HCT116 (cell line): ENCODE results near the gene RGS6. TPM values are rescaled to one million over a fixed set of nuclear protein-coding genes. Genes with fewer than 3 reads are reported as not detected.

Experiments used
- ATAC-seq: fragments of 200-7000 bp; cut with Tn5 transposase; 2 replicates; pipeline ENCODE4 v1.9.1; 2020; ENCODE audit warnings: mild to moderate bottlenecking, moderate library complexity
- BruUV-seq: library from RNA; stranded (reverse); fragments of 400-500 nt; replicated peaks from 2 replicates; lab custom pipeline; 2021; lab: Mats Ljungman, UMichigan
- CTCF ChIA-PET: fragments of 300-600 bp; sonication (Branson Sonifier 250); formaldehyde crosslinking; loops from one replicate; lab custom pipeline; 2021; ENCODE audit warnings: antibody characterized with exemption; lab: Charles Lee
- POLR2A ChIA-PET: fragments of 300-600, 350-600 bp; sonication (Branson Sonifier 250); formaldehyde crosslinking; loops from one replicate; lab custom pipeline; 2021; ENCODE audit warnings: antibody characterized with exemption; lab: Charles Lee
- RAD21 ChIA-PET, 2 experiments: fragments of 300-600 bp; sonication (Branson Sonifier 250); formaldehyde crosslinking; loops; one replicate each; lab custom pipeline; 2023; ENCODE audit warnings: low total read pairs in 2 of 2; ENCODE audit not compliant: uncharacterized antibody in 2 of 2, unreplicated experiment in 2 of 2, low non-redundant PET in 1 of 2; lab: Charles Lee
- DNase-seq: peaks from one replicate; pipeline ENCODE4 v3.0.0-alpha.2; 2010; ENCODE audit warnings: low read depth, low spot score
- H2AFZ ChIP-seq: fragments of 200-600 bp; shearing (Covaris generic), sonication (generic); 2 replicates; pipeline ENCODE4 v1.6.1; 2017; ENCODE audit warnings: low read depth, mixed run types, mixed read lengths, antibody characterized with exemption, low read length; ENCODE audit not compliant: poor library complexity, severe bottlenecking
- H3K27ac ChIP-seq: 2 replicates; pipeline ENCODE4 v1.5.1; 2012; ENCODE audit warnings: low read depth, low read length
- H3K27me3 ChIP-seq: fragments of 200-600 bp; sonication (generic); 2 replicates; pipeline ENCODE4 v1.6.1; 2016; ENCODE audit warnings: mixed run types, low read length, mixed read lengths; ENCODE audit not compliant: insufficient read depth
- H3K36me3 ChIP-seq, 2 experiments: fragments of 200-500 bp in 1 of 2; fragments of 200-600 bp in 1 of 2; sonication (Bioruptor generic) in 1 of 2; sonication (generic) in 1 of 2; 2 replicates each; pipeline versions ENCODE4 v1.5.1 to v1.6.1; 2014 to 2016; ENCODE audit warnings: low read length in 2 of 2, inconsistent platforms in 1 of 2, mixed read lengths in 1 of 2, mixed run types in 1 of 2; ENCODE audit not compliant: insufficient read depth in 2 of 2, control insufficient read depth in 1 of 2
- H3K4me1 ChIP-seq, 2 experiments: fragments of 200-600 bp in 1 of 2; sonication (generic) in 1 of 2; 2 replicates each; pipeline versions ENCODE4 v1.5.1 to v1.6.1; 2012 to 2017; ENCODE audit warnings: low read length in 2 of 2, inconsistent platforms in 1 of 2, mild to moderate bottlenecking in 1 of 2, mixed read lengths in 1 of 2, mixed run types in 1 of 2, moderate library complexity in 1 of 2; ENCODE audit not compliant: insufficient read depth in 2 of 2, control insufficient read depth in 1 of 2
- H3K4me2 ChIP-seq: fragments of 200-600 bp; sonication (generic); 2 replicates; pipeline ENCODE4 v1.6.1; 2017; ENCODE audit warnings: mixed run types, low read length, mixed read lengths
- H3K4me3 ChIP-seq, 2 experiments: fragments of 200-600 bp in 1 of 2; sonication (generic) in 1 of 2; replicated peaks in 1 of 2; 2 replicates each; pipeline ENCODE4 v1.5.1; 2011 to 2016; ENCODE audit warnings: low read length in 2 of 2, control low read depth in 1 of 2, low read depth in 1 of 2, mild to moderate bottlenecking in 1 of 2, mixed read lengths in 1 of 2, mixed run types in 1 of 2
- H3K79me2 ChIP-seq: fragments of 200-600 bp; sonication (generic); 2 replicates; pipeline ENCODE4 v1.6.1; 2017; ENCODE audit warnings: mild to moderate bottlenecking, mixed run types, low read length, moderate library complexity, mixed read lengths; ENCODE audit not compliant: insufficient read depth
- H3K9ac ChIP-seq: fragments of 200-600 bp; sonication (generic); 2 replicates; pipeline ENCODE4 v1.6.1; 2016; ENCODE audit warnings: low read length, mixed read lengths
- H3K9me2 ChIP-seq: fragments of 200-600 bp; sonication (generic), shearing (Covaris generic); 2 replicates; pipeline ENCODE4 v1.6.1; 2017; ENCODE audit warnings: mixed run types, mild to moderate bottlenecking, moderate library complexity; ENCODE audit not compliant: insufficient read depth
- H3K9me3 ChIP-seq, 2 experiments: fragments of 200-500 bp in 1 of 2; fragments of 200-600 bp in 1 of 2; sonication (Bioruptor generic) in 1 of 2; sonication (generic) in 1 of 2; 2 replicates each; pipeline ENCODE4 v1.6.1; 2014 to 2017; ENCODE audit warnings: low read length in 2 of 2, mixed read lengths in 2 of 2, inconsistent platforms in 1 of 2, low read depth in 1 of 2, mild to moderate bottlenecking in 1 of 2, mixed run types in 1 of 2, moderate library complexity in 1 of 2; ENCODE audit not compliant: control insufficient read depth in 1 of 2, insufficient read depth in 1 of 2
- H4K20me1 ChIP-seq: fragments of 200-600 bp; sonication (generic), shearing (Covaris generic); 2 replicates; pipeline ENCODE4 v1.6.1; 2017; ENCODE audit warnings: mixed run types, mild to moderate bottlenecking, moderate library complexity; ENCODE audit not compliant: insufficient read depth
- ATF3 ChIP-seq: IDR thresholded peaks from 2 replicates; pipeline ENCODE4 v1.6.1; 2012
- CEBPB ChIP-seq: IDR thresholded peaks from 2 replicates; pipeline ENCODE4 v1.6.1; 2012; ENCODE audit warnings: low read depth
- EZH2 ChIP-seq: fragments of 200-600 bp; sonication (generic); IDR thresholded peaks from 2 replicates; pipeline ENCODE4 v1.6.1; 2017; ENCODE audit warnings: antibody characterized with exemption, mixed run types
- EZH2phosphoT487 ChIP-seq: fragments of 200-600 bp; IDR thresholded peaks from 2 replicates; pipeline ENCODE4 v1.6.1; 2018; ENCODE audit warnings: antibody characterized with exemption, borderline replicate concordance
- FOSL1 ChIP-seq: IDR thresholded peaks from 2 replicates; pipeline ENCODE4 v1.6.1; 2012; ENCODE audit warnings: low read depth
- JUND ChIP-seq: IDR thresholded peaks from 2 replicates; pipeline ENCODE4 v1.6.1; 2012
- RAD21 ChIP-seq: IDR thresholded peaks from 2 replicates; pipeline ENCODE4 v1.6.1; 2012; ENCODE audit warnings: low read depth, mild to moderate bottlenecking
- SIN3A ChIP-seq: IDR thresholded peaks from 2 replicates; pipeline ENCODE4 v1.6.1; 2012; ENCODE audit warnings: low read depth
- SP1 ChIP-seq: IDR thresholded peaks from 2 replicates; pipeline ENCODE4 v1.6.1; 2012; ENCODE audit warnings: low read depth
- TCF7L2 ChIP-seq: IDR thresholded peaks from 2 replicates; pipeline ENCODE4 v1.7.0; 2011; ENCODE audit warnings: borderline replicate concordance, inconsistent platforms; ENCODE audit not compliant: insufficient read depth, insufficient read length; ENCODE audit errors: extremely low read depth
- intact Hi-C: fragments of 100-400 bp; cut with micrococcal nuclease; formaldehyde crosslinking; loops from 2 replicates; pipeline ENCODE4 v1.10.0; 2022
- total RNA-seq: library from RNA; stranded (reverse); gene quantifications from one replicate; pipeline ENCODE4 v1.2.1, GENCODE V29; 2021; ENCODE audit not compliant: unreplicated experiment
- TF ChIP-seq, protein P1 (sequence below), 3 experiments: fragments of 200-600 bp in 1 of 3; sonication (generic) in 1 of 3; IDR thresholded peaks in 2 of 3; conservative IDR thresholded peaks in 1 of 3; 2 replicates each; pipeline ENCODE4 v1.5.1; 2012 to 2017; ENCODE audit warnings: low read depth in 2 of 3, low read length in 2 of 3, antibody characterized with exemption in 1 of 3, borderline replicate concordance in 1 of 3, control low read depth in 1 of 3, mild to moderate bottlenecking in 1 of 3, mixed read lengths in 1 of 3, mixed run types in 1 of 3, moderate library complexity in 1 of 3; ENCODE audit not compliant: insufficient read depth in 1 of 3

The RGS6 gene
- total RNA-seq, 1 experiment from 2014 or later, result 4.7 TPM

DNA sequence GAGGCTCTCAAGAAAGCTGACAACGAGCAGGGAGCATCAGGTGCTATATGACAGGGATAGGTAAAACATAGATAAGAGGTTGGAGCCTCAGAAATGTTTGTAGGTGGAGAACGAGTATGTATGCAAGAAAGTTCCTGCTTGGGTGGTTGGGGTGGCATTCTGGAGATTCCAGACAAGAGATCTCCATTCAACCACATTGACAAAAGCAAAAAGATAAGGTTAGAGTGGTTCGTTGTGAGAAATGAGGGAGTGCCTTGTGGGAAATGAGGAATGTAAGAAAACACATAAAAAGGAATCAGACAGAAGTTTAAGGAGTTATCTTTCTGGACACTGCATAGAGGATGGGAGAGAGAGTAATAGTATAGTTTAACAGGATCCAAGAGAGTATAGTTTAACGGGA lies 671.4 kb downstream of the RGS6 start:
- Histone ChIP-seq H3K9me2 (no peaks in the 10 kb centered on the region; the same call in 1 of the 2 replicates), H3K9ac (no peak overlapping the region), H3K79me2 (no peaks in the 10 kb centered on the region), H2AFZ (no peak overlapping the region), H3K36me3 (no peaks in the 10 kb centered on the region), H3K9me3 (no peaks in the 10 kb centered on the region), H4K20me1 (no peaks in the 10 kb centered on the region)
- ATAC-seq (no peak), DNase-seq (no peak)
- RAD21 ChIA-PET, result no interaction called here
- no TSS peak for BruUV-seq
- TF ChIP-seq, protein P1, sequence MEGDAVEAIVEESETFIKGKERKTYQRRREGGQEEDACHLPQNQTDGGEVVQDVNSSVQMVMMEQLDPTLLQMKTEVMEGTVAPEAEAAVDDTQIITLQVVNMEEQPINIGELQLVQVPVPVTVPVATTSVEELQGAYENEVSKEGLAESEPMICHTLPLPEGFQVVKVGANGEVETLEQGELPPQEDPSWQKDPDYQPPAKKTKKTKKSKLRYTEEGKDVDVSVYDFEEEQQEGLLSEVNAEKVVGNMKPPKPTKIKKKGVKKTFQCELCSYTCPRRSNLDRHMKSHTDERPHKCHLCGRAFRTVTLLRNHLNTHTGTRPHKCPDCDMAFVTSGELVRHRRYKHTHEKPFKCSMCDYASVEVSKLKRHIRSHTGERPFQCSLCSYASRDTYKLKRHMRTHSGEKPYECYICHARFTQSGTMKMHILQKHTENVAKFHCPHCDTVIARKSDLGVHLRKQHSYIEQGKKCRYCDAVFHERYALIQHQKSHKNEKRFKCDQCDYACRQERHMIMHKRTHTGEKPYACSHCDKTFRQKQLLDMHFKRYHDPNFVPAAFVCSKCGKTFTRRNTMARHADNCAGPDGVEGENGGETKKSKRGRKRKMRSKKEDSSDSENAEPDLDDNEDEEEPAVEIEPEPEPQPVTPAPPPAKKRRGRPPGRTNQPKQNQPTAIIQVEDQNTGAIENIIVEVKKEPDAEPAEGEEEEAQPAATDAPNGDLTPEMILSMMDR (IDR thresholded peaks at IDR 0.05 in 2 of 3, conservative IDR thresholded peaks at IDR 0.05 in 1 of 3; ENCODE audit: borderline replicate concordance in 1 of 3, insufficient read depth in 1 of 3, low read depth in 2 of 3, low read length in 2 of 3), result no peak
- TF ChIP-seq EZH2 (no peak), SIN3A (no peak), RAD21 (no peak), SP1 (no peak), FOSL1 (no peak)
- TF ChIP-seq, all 23 proteins: peak for 0
- POLR2A ChIA-PET, result no interaction called here
- H3K4me1 ChIP-seq, result peaks cover 7 to 14% of the 10 kb centered on the region in 2 experiments
- no peak overlapping the region for H3K27ac ChIP-seq
- CTCF ChIA-PET, result no interaction called here
- H3K27me3 ChIP-seq, result no peaks in the 10 kb centered on the region
- intact Hi-C loops, result no loop called here
- H3K4me2 ChIP-seq, result no peak overlapping the region
- no peak overlapping the region for H3K4me3 ChIP-seq

DNA sequence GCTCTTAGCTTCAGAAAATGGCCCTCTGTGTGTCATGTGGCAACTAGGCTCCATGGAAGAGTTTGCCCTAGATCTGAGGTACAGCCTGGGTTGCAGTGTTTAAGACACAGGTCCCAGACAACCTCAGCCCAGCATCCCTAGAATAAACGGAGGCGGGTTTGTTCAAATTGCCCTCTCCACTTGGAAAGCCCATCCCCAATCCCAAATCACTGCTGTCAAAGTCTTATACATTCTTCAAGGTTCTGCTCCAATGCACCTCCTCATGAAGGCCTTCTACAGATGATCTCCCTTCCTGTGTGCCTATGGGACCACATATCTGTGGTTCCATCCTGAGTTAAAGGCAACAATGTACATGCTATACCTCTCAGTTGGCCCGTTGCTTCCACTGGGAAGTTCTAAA lies 671.9 kb downstream of the RGS6 start:
- H3K9me2 ChIP-seq, result no peaks in the 10 kb centered on the region; the same call in 1 of the 2 replicates
- no peak overlapping the region for H3K27ac ChIP-seq
- DNase-seq (no peak), ATAC-seq (no peak)
- no peak overlapping the region for H3K4me2 ChIP-seq
- POLR2A ChIA-PET, result no interaction called here
- H3K27me3 ChIP-seq, result no peaks in the 10 kb centered on the region
- RAD21 ChIA-PET, result no interaction called here
- no peak for TF ChIP-seq JUND
- no peak for TF ChIP-seq CEBPB
- no peak for TF ChIP-seq EZH2phosphoT487
- no peak for TF ChIP-seq TCF7L2
- TF ChIP-seq ATF3, result no peak
- BruUV-seq, result no TSS peak
- no peaks in the 10 kb centered on the region for H3K9me3 ChIP-seq
- no peak overlapping the region for H3K4me3 ChIP-seq
- no peak overlapping the region for H2AFZ ChIP-seq
- no peaks in the 10 kb centered on the region for H4K20me1 ChIP-seq
- no peak overlapping the region for H3K9ac ChIP-seq
- peaks cover 7 to 19% of the 10 kb centered on the region in 2 experiments for H3K4me1 ChIP-seq
- CTCF ChIA-PET, result no interaction called here
- intact Hi-C loops, result no loop called here
- H3K79me2 ChIP-seq, result no peaks in the 10 kb centered on the region
- no peaks in the 10 kb centered on the region for H3K36me3 ChIP-seq
